T-helper 1 cell treated with Interleukin-12 subunit alpha and Interleukin-12 subunit beta and Interleukin-4 antibody, amounts not matched to agents 30 μg/mL and 1 μg/mL, for 36 hours (primary cell): ENCODE measurements around the gene IL20.
"Not testable (repeated sequence)": the region's sequence is repeated elsewhere in the genome, so short reads cannot be mapped to it uniquely, and the experiment has no call there.

Experiments
- H3K27ac Mint-ChIP-seq: one replicate; pipeline ENCODE4 v1.8.0; 2021; ENCODE audit warnings: mild to moderate bottlenecking, mixed read lengths
- H3K27me3 Mint-ChIP-seq: one replicate; pipeline ENCODE4 v1.8.0; 2021; ENCODE audit warnings: low read depth, mixed read lengths
- H3K36me3 Mint-ChIP-seq: one replicate; pipeline ENCODE4 v1.8.0; 2021; ENCODE audit warnings: low read depth, mixed read lengths
- H3K4me1 Mint-ChIP-seq: one replicate; pipeline ENCODE4 v1.8.0; 2021; ENCODE audit warnings: low read depth, mixed read lengths
- H3K4me3 Mint-ChIP-seq: one replicate; pipeline ENCODE4 v1.8.0; 2021; ENCODE audit warnings: mild to moderate bottlenecking, moderate library complexity, mixed read lengths
- H3K9me3 Mint-ChIP-seq: one replicate; pipeline ENCODE4 v1.8.0; 2021; ENCODE audit warnings: mixed read lengths

Gene IL20

GRCh38 chr1:206853696-206854095 lies 11.7 kb upstream of the IL20 start:
- not testable (repeated sequence) for H3K4me1 Mint-ChIP-seq, H3K27ac Mint-ChIP-seq, H3K36me3 Mint-ChIP-seq, H3K4me3 Mint-ChIP-seq
- Mint-ChIP-seq H3K27me3 (peaks cover 61% of the 10 kb centered on the region), H3K9me3 (peaks cover 25% of the 10 kb centered on the region)

- peaks cover 25% of the 10 kb centered on the region for H3K9me3 Mint-ChIP-seq
- H3K27me3 Mint-ChIP-seq: peaks cover 52% of the 10 kb centered on the region
- no peak overlapping the region for H3K27ac Mint-ChIP-seq
- H3K4me1 Mint-ChIP-seq: peaks cover 6% of the 10 kb centered on the region
- H3K36me3 Mint-ChIP-seq: no peaks in the 10 kb centered on the region
- no peak overlapping the region for H3K4me3 Mint-ChIP-seq
Observed at GRCh38 chr1:206854401-206855129, 10.9 kb upstream of the IL20 start.

- H3K4me1 Mint-ChIP-seq: peaks cover 6% of the 10 kb centered on the region
- peaks cover 45% of the 10 kb centered on the region for H3K27me3 Mint-ChIP-seq
- H3K27ac Mint-ChIP-seq: no peak overlapping the region
- peaks cover 2% of the 10 kb centered on the region for H3K36me3 Mint-ChIP-seq
- no peak overlapping the region for H3K4me3 Mint-ChIP-seq
- H3K9me3 Mint-ChIP-seq: peaks cover 25% of the 10 kb centered on the region
Observed at GRCh38 chr1:206855859-206856258, 9.6 kb upstream of the IL20 start.

- Mint-ChIP-seq H3K27me3 (peaks cover 45% of the 10 kb centered on the region), H3K4me3 (no peak overlapping the region), H3K4me1 (peaks cover 6% of the 10 kb centered on the region), H3K27ac (no peak overlapping the region), H3K36me3 (peaks cover 2% of the 10 kb centered on the region), H3K9me3 (peaks cover 21% of the 10 kb centered on the region)
Observed at GRCh38 chr1:206856674-206857464, 8.6 kb upstream of the IL20 start.

- H3K27me3 Mint-ChIP-seq: peaks cover 35% of the 10 kb centered on the region
- peaks cover 2% of the 10 kb centered on the region for H3K36me3 Mint-ChIP-seq
- H3K9me3 Mint-ChIP-seq: peaks cover 3% of the 10 kb centered on the region
- H3K27ac Mint-ChIP-seq: no peak overlapping the region
- H3K4me1 Mint-ChIP-seq: peaks cover 6% of the 10 kb centered on the region
- H3K4me3 Mint-ChIP-seq: no peak overlapping the region
Observed at GRCh38 chr1:206859082-206859521, 6.3 kb upstream of the IL20 start.

- H3K27ac Mint-ChIP-seq: no peak overlapping the region
Observed at GRCh38 chr1:206860165-206860564, 5.3 kb upstream of the IL20 start.

GRCh38 chr1:206863266-206863665 lies 2.2 kb upstream of the IL20 start:
- Mint-ChIP-seq H3K27me3 (peaks cover 43% of the 10 kb centered on the region), H3K4me3 (no peak overlapping the region), H3K9me3 (no peaks in the 10 kb centered on the region), H3K4me1 (peaks cover 7% of the 10 kb centered on the region), H3K27ac (no peak overlapping the region), H3K36me3 (peaks cover 2% of the 10 kb centered on the region)

More at GRCh38 chr1:206860165-206860564, 5.3 kb upstream of the IL20 start:
- H3K4me3 Mint-ChIP-seq: no peak overlapping the region
- H3K4me1 Mint-ChIP-seq: peaks cover 9% of the 10 kb centered on the region
- no peaks in the 10 kb centered on the region for H3K9me3 Mint-ChIP-seq
- H3K36me3 Mint-ChIP-seq: peaks cover 2% of the 10 kb centered on the region
- peaks cover 34% of the 10 kb centered on the region for H3K27me3 Mint-ChIP-seq

GRCh38 chr1:206866062-206866461 lies 639 bp downstream of the IL20 start:
- Mint-ChIP-seq H3K4me3 (no peak overlapping the region), H3K27ac (no peak overlapping the region), H3K27me3 (peaks cover 40% of the 10 kb centered on the region), H3K36me3 (no peaks in the 10 kb centered on the region), H3K9me3 (no peaks in the 10 kb centered on the region), H3K4me1 (peaks cover 2% of the 10 kb centered on the region)

- Mint-ChIP-seq H3K4me1 (peaks cover 2% of the 10 kb centered on the region), H3K27me3 (peaks cover 33% of the 10 kb centered on the region), H3K9me3 (peaks cover 6% of the 10 kb centered on the region)
Observed at GRCh38 chr1:206867239-206867638, 1.8 kb downstream of the IL20 start.

GRCh38 chr1:206867716-206868115 lies 2.3 kb downstream of the IL20 start:
- H3K36me3 Mint-ChIP-seq: peaks cover 3% of the 10 kb centered on the region
- peaks cover 8% of the 10 kb centered on the region for H3K9me3 Mint-ChIP-seq
- no peak overlapping the region for H3K27ac Mint-ChIP-seq
- peaks cover 2% of the 10 kb centered on the region for H3K4me1 Mint-ChIP-seq
- H3K4me3 Mint-ChIP-seq: no peak overlapping the region
- H3K27me3 Mint-ChIP-seq: peaks cover 32% of the 10 kb centered on the region

More at GRCh38 chr1:206867239-206867638, 1.8 kb downstream of the IL20 start:
- no peak overlapping the region for H3K27ac Mint-ChIP-seq
- H3K36me3 Mint-ChIP-seq: peaks cover 2% of the 10 kb centered on the region
- H3K4me3 Mint-ChIP-seq: no peak overlapping the region

GRCh38 chr1:206868264-206868663 lies 2.8 kb downstream of the IL20 start:
- peaks cover 3% of the 10 kb centered on the region for H3K36me3 Mint-ChIP-seq
- no peak overlapping the region for H3K27ac Mint-ChIP-seq
- H3K4me1 Mint-ChIP-seq: peaks cover 2% of the 10 kb centered on the region
- H3K9me3 Mint-ChIP-seq: peaks cover 10% of the 10 kb centered on the region
- peaks cover 26% of the 10 kb centered on the region for H3K27me3 Mint-ChIP-seq
- no peak overlapping the region for H3K4me3 Mint-ChIP-seq

GRCh38 chr1:206872139-206872538 lies 6.7 kb downstream of the IL20 start:
- no peak overlapping the region for H3K27ac Mint-ChIP-seq
- H3K4me3 Mint-ChIP-seq: no peak overlapping the region

GRCh38 chr1:206873603-206874188 lies 8.3 kb downstream of the IL20 start:
- Mint-ChIP-seq H3K4me1 (no peaks in the 10 kb centered on the region), H3K27ac (no peak overlapping the region), H3K4me3 (no peak overlapping the region), H3K9me3 (peaks cover 47% of the 10 kb centered on the region), H3K36me3 (peaks cover 16% of the 10 kb centered on the region), H3K27me3 (peaks cover 12% of the 10 kb centered on the region)

More at GRCh38 chr1:206872139-206872538, 6.7 kb downstream of the IL20 start:
- Mint-ChIP-seq H3K9me3 (peaks cover 34% of the 10 kb centered on the region), H3K4me1 (no peaks in the 10 kb centered on the region), H3K36me3 (peaks cover 9% of the 10 kb centered on the region), H3K27me3 (peaks cover 22% of the 10 kb centered on the region)

- Mint-ChIP-seq H3K27ac (no peak overlapping the region), H3K27me3 (peaks cover 8% of the 10 kb centered on the region), H3K9me3 (peaks cover 57% of the 10 kb centered on the region), H3K4me3 (no peak overlapping the region), H3K36me3 (peaks cover 21% of the 10 kb centered on the region), H3K4me1 (no peaks in the 10 kb centered on the region)
Observed at GRCh38 chr1:206875752-206876377, 10.4 kb downstream of the IL20 start.
